Measurements from ENCODE around the gene FUBP3.

Gene FUBP3

GRCh38 chr9:130616451-130616850, 37.1 kb downstream of the FUBP3 start:
- no peak overlapping the region for H3K4me3 ChIP-seq (ENCODE audit: low read length)
- DNase-seq (ENCODE audit: low read depth), result no peak
- TF ChIP-seq CTCF (IDR thresholded peaks at IDR 0.05; ENCODE audit: insufficient read depth, low read depth, low read length, missing control alignments), result no peak

GRCh38 chr9:130623466-130623865, 44.1 kb downstream of the FUBP3 start:
- DNase-seq (ENCODE audit: low read depth), result no peak
- no peak overlapping the region for H3K4me3 ChIP-seq (ENCODE audit: low read length)
- no peak for TF ChIP-seq CTCF (IDR thresholded peaks at IDR 0.05; ENCODE audit: insufficient read depth, low read depth, low read length, missing control alignments)

GRCh38 chr9:130624154-130624553, 44.8 kb downstream of the FUBP3 start:
- no peak for DNase-seq (ENCODE audit: low read depth)
- no peak for TF ChIP-seq CTCF (IDR thresholded peaks at IDR 0.05; ENCODE audit: insufficient read depth, low read depth, low read length, missing control alignments)
- no peak overlapping the region for H3K4me3 ChIP-seq (ENCODE audit: low read length)

GRCh38 chr9:130626249-130626996, 47.0 kb downstream of the FUBP3 start:
- TF ChIP-seq CTCF (IDR thresholded peaks at IDR 0.05; ENCODE audit: insufficient read depth, low read depth, low read length, missing control alignments), result no peak
- DNase-seq (ENCODE audit: low read depth), result no peak
- H3K4me3 ChIP-seq (ENCODE audit: low read length), result no peak overlapping the region

- no peak for TF ChIP-seq CTCF (IDR thresholded peaks at IDR 0.05; ENCODE audit: insufficient read depth, low read depth, low read length, missing control alignments)
- H3K4me3 ChIP-seq (ENCODE audit: low read length), result no peak overlapping the region
- DNase-seq (ENCODE audit: low read depth), result no peak
These were observed 47.7 kb downstream of the FUBP3 start for GRCh38 chr9:130627051-130627450.

GRCh38 chr9:130627896-130628792, 48.8 kb downstream of the FUBP3 start:
- TF ChIP-seq CTCF (IDR thresholded peaks at IDR 0.05; ENCODE audit: insufficient read depth, low read depth, low read length, missing control alignments), result no peak
- no peak overlapping the region for H3K4me3 ChIP-seq (ENCODE audit: low read length)
- DNase-seq (ENCODE audit: low read depth), result no peak

All from epithelial cell of esophagus (primary cell).